GM19238 (cell line): Measurements from ENCODE around the gene COG5.

Experiments
- DNase-seq: peaks from one replicate; pipeline ENCODE4 v3.0.0; 2011; ENCODE audit warnings: low spot score; ENCODE audit not compliant: insufficient read length

COG5 gene

DNA sequence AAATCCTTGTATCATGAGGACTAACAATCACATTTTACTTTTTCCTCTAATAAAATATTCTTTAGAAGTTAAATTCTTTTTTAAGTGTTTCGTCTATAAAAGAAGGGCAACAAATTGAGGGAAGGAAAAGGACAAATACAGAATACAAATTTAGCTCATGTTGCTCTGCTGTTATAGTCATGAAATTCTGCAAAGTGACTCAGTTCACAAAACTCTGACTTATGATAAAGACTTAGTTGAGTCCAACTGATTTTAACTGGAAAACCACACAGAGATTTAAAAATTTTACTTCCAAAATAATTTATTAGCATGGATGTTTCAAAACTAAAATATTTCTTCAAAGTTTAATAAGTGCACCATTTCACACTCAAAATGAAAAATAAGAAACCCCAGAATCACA lies 168.9 kb downstream of the COG5 start:
- DNase-seq = no peak

DNA sequence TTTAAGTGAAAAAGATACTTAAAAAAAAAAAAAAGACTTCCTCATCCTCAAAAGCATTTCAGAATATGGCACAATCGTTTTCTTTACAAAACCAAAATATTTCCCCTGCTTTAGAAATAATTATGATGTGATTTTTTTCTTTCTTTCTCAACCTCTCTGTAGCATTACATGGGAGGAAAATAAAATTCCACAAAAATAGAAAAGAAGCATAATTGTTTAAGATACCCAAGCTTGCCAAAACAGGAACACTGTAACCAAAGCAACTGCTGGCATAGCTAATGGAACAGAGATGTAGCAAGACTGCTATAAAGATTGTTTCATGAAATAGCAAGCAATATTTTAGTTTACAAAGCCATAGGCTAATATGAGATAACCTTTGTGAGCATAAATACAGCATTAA lies 169.4 kb downstream of the COG5 start:
- DNase-seq = no peak

DNA sequence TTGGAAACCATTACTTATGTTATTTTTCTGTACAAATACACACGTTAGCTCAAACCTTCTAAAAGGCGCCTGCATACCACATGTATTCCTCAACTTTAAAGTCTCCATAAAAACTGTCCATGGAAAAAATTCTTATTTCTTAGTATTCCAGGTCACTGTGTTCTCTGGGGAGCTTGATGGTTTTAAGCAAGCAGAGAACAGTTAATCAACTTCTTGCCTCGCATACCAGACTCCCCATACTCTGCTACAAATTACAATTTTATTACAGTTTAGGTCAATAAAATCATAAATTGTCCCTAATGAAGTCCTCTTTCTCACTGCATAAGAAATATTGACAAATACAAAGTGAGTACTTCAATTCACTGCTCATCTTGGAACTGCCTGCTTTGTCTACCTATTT lies 170.9 kb downstream of the COG5 start:
- no peak for DNase-seq

- no peak for DNase-seq
Observed at GRCh38 chr7:107390916-107391315, 172.8 kb downstream of the COG5 start.

- no peak for DNase-seq
Observed at GRCh38 chr7:107388604-107389003, 175.1 kb downstream of the COG5 start.

DNA sequence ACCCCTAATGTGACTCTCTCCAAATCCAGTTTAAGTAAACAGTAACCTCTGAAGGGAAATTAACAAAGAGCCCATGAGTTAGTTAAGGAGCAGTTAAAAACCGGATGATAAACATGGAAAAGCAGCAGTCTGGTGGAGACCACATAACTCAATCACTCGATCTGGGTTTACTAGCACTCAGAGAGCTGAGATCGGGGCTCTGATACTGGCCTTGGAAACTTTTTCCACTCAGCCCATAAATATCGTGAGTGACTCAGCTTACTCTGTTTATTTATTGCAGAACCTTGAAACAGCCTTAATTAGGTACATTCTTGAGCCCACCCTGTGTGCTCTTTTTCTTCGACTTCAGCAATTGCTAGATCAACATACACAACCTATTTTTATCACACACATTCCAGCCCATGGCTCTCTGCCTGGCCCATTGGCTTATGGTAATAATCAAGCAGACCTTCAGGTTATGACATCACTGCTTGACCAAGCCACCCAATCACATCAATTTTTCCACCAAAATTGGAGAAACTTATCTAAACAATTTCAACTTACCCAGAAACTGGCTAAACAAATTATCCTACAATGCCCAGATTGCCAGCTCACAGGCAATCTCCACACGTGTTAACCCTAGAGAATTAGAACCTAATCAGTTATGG lies 176.0 kb downstream of the COG5 start:
- no peak for DNase-seq

DNA sequence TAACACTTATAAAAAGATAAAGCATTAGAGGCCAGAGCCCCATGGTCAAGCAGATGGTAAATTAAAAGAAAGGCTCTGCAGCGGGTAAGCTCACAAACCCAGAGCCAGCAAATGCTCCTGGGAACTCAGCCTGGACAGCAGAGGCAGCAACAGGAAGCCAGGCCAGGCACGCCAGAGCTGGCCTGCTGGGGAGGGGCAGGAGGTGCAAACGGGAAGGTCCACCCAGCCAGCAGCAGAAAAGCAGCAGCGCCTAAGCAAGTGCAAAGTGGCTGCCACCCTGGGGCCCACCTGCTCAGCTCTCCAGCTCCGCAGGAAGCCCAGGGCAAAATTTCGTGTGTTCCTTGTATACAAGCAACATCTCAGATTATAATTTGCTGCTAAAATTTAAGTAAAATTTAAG lies 176.6 kb downstream of the COG5 start:
- DNase-seq = no peak

- no peak for DNase-seq
Observed at GRCh38 chr7:107386548-107387102, 177.1 kb downstream of the COG5 start.

- DNase-seq = no peak
Observed at GRCh38 chr7:107384025-107384424, 179.7 kb downstream of the COG5 start.

DNA sequence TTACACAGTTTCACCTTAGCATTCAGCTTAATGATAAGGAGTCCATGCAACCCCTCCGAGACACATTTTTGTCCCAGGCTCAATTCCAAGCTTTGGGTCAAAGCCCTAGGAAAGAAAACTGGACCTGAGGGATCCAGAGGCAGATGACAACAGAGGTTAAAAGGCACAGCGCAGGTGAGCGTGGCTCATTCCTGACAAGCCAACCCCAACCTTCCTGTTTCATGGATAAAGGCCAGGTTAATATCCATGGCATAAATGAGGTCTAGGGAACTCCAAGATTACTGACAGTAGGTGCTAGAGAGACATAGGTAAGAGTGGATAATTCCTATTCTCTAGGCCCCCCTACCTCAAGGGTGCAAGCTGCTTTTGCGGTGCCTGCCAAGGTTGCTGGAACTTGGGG lies 180.5 kb downstream of the COG5 start:
- DNase-seq = no peak

GRCh38 chr7:107381453-107381852 lies 182.3 kb downstream of the COG5 start:
- DNase-seq = no peak

DNA sequence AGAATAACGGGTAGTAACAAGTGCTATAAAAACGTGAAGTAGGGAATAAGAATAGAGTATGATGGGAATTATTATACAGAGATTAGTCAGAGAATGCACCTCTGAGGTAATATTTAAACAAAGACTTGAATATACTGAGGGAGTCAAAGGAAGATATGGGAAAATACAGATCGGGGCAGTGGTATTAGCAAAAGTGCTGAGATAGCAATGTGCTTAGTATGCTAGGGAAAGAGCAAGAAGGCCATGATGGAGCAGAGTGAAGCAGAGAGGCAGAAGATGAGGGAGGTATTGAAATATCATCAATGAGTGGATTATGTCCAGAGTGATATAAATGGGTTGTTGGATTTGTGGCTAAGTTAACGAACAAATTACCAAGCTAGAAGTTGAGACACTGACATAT lies 190.4 kb downstream of the COG5 start:
- no peak for DNase-seq

- no peak for DNase-seq
Observed at GRCh38 chr7:107372298-107372697, 191.4 kb downstream of the COG5 start.

DNA sequence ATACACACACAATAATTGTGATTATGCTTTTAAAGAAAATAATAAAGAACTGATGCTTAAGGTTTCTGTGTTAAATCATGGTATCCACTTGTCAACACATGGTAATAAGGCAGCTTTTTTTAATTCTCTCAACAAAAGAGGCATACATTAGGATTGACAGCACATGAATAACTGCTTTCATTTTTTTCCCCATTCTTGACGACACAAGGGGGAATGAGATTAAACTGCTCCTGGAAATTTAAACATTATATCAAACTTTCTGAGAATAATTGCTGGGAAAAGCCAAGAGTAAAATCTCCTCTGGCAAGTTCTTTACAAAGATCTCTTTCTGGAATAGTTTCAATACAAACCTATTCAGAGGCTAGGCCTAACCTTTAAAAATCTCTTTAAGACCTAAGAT lies 192.9 kb downstream of the COG5 start:
- DNase-seq = no peak

DNA sequence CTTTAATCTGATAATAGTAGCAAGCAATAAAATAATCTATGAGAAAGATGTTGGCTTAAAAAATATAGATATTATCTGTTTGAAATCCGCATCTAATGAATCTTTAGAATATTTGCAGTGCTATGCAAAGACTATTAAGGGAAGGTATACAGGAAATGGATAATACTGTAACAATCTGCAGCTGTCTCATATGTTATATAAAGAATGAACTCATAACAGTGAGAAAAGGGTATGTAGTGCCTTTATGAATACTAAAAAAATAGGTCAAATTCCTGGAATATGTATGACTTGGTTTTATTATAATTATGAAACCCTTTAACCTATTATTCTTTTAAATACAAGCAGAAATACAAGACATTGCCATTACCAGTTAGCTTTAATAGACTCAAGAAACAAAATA lies 198.9 kb downstream of the COG5 start:
- DNase-seq = no peak

GRCh38 chr7:107359520-107360316 lies 204.0 kb downstream of the COG5 start:
- DNase-seq = no peak

DNA sequence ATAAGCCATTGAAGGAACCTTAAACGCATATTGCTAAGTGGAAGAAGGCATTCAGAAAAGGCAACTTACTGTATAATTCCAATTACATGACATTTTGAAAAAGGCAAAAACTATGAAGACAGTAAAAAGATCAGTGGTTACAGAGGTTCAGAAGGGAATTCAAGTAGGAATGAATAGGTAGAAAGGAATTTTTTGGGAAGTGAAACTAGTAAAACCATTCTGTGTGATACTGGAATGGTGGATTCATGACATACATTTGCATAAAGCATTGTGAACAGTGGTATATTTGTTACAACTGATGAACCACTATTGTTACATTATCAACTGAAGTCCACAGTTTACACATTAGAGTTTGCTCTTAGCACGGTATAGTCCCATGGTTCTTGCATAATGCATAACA lies 208.1 kb downstream of the COG5 start:
- no peak for DNase-seq

DNA sequence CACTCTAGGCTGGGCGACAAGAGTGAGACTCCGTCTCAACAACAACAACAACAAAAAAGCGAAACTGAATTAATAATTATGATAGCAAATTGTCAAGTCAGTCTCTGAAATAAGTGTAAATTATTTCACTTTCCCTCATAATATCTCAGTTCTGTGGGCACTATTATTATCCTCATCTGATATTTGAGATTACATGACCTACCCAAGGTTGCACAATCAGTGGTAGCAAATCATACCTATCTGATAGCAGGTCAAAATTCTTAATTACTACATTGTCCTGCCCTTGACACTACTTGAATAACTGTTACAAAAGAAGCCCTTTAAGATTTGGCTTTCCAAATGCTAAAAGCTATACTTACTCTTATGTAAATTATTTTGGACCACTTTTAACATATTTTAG lies 209.1 kb downstream of the COG5 start:
- DNase-seq = no peak

GRCh38 chr7:107353701-107354100 lies 210.0 kb downstream of the COG5 start:
- no peak for DNase-seq

GRCh38 chr7:107345898-107346297 lies 217.8 kb downstream of the COG5 start:
- no peak for DNase-seq

- DNase-seq = no peak
Observed at GRCh38 chr7:107344799-107345198, 218.9 kb downstream of the COG5 start.

DNA sequence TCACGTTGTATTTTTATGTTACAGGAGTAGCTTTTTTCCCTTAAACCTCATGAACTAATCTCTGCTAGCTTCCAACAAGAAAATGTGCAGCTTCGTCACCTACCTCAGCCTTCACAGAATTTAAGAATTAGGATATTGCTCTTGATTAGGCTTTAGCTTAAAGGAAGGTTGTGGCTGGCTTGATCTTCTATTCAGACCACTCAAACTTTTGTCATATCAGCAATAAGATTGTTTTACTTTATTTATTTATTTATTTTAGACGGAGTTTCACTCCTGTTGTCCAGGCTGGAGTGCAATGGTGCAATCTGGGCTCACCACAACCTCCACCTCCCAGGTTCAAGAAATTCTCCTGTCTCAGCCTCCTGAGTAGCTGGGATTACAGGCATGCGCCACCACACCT lies 219.4 kb downstream of the COG5 start:
- DNase-seq = no peak

- DNase-seq = no peak
Observed at GRCh38 chr7:107338080-107338479, 225.6 kb downstream of the COG5 start.
